Epithelial cell of esophagus (primary cell): ENCODE results near the gene SPATA7.
"Not testable (repeated sequence)": the region's sequence is repeated elsewhere in the genome, so short reads cannot be mapped to it uniquely, and the experiment has no call there.

Experiments used
- DNase-seq: peaks from one replicate; pipeline ENCODE4 v3.0.0; 2010; ENCODE audit warnings: low read depth
- H3K4me3 ChIP-seq: 2 replicates; pipeline ENCODE4 v1.5.1; 2011; ENCODE audit warnings: mild to moderate bottlenecking, low read length, control low read depth
- CTCF ChIP-seq: IDR thresholded peaks from 2 replicates; pipeline ENCODE4 v1.5.1; 2011; ENCODE audit warnings: low read depth, mild to moderate bottlenecking, low read length, control low read depth, inconsistent platforms; ENCODE audit not compliant: insufficient read depth; ENCODE audit errors: missing control alignments

SPATA7 gene

GRCh38 chr14:88380405-88380804, 5.1 kb upstream of the SPATA7 start:
- TF ChIP-seq CTCF: no peak
- peak; percentile 17 for DNase-seq
- H3K4me3 ChIP-seq: no peak overlapping the region

- not testable (repeated sequence) for H3K4me3 ChIP-seq, DNase-seq
Observed at GRCh38 chr14:88381634-88382033, 3.8 kb upstream of the SPATA7 start.

GRCh38 chr14:88384718-88385117, 739 bp upstream of the SPATA7 start:
- peak; percentile 59 for DNase-seq
- H3K4me3 ChIP-seq: peak overlapping the region; percentile 92
- no peak for TF ChIP-seq CTCF

- H3K4me3 ChIP-seq: peak overlapping the region; percentile 92
- DNase-seq: no peak
- TF ChIP-seq CTCF: no peak
Observed at GRCh38 chr14:88386256-88386794, 868 bp downstream of the SPATA7 start.

GRCh38 chr14:88388741-88389282, 3.4 kb downstream of the SPATA7 start:
- H3K4me3 ChIP-seq: no peak overlapping the region
- TF ChIP-seq CTCF: no peak

GRCh38 chr14:88392609-88393008, 7.2 kb downstream of the SPATA7 start:
- no peak overlapping the region for H3K4me3 ChIP-seq
- TF ChIP-seq CTCF: no peak
- DNase-seq: no peak

More at GRCh38 chr14:88388741-88389282, 3.4 kb downstream of the SPATA7 start:
- DNase-seq: no peak

- no peak for TF ChIP-seq CTCF
- no peak for DNase-seq
- no peak overlapping the region for H3K4me3 ChIP-seq
Observed at GRCh38 chr14:88411039-88411438, 25.6 kb downstream of the SPATA7 start.

- no peak for DNase-seq
- no peak overlapping the region for H3K4me3 ChIP-seq
- TF ChIP-seq CTCF: no peak
Observed at GRCh38 chr14:88417594-88417993, 32.1 kb downstream of the SPATA7 start.
